CD14-positive monocyte (primary cell): ENCODE measurements around the gene CWH43. TPM values are rescaled to one million over a fixed set of nuclear protein-coding genes. Genes with fewer than 3 reads are reported as not detected.
"Not testable (repeated sequence)": the region's sequence is repeated elsewhere in the genome, so short reads cannot be mapped to it uniquely, and the experiment has no call there.

Experiments used
- DNase-seq, 3 donors: peaks; one replicate each; pipeline ENCODE4 v3.0.0-alpha.2; 2011 to 2022
- H2AFZ ChIP-seq: 2 replicates; pipeline ENCODE4 v1.6.0; 2012; ENCODE audit warnings: mild to moderate bottlenecking, low read depth, low read length, inconsistent platforms; ENCODE audit not compliant: insufficient read depth, poor library complexity, severe bottlenecking
- H3K27ac ChIP-seq, 2 donors: 1 replicate in 1 of 2; 2 replicates in 1 of 2; pipeline ENCODE4 v1.5.1; 2012 to 2013; ENCODE audit warnings: low read length in 2 of 2, control low read depth in 1 of 2, inconsistent platforms in 1 of 2, low read depth in 1 of 2, mild to moderate bottlenecking in 1 of 2
- H3K27me3 ChIP-seq, 2 donors: one replicate each; pipeline versions ENCODE4 v1.6.0 to v1.6.1; 2011 to 2013; ENCODE audit warnings: low read length in 2 of 2; ENCODE audit not compliant: control insufficient read depth in 2 of 2, insufficient read depth in 2 of 2
- H3K36me3 ChIP-seq, 2 donors: replicated peaks in 1 of 2; 1 replicate in 1 of 2; 2 replicates in 1 of 2; pipeline versions ENCODE4 v1.5.1 to v1.6.1; 2012 to 2013; ENCODE audit warnings: low read length in 2 of 2, control low read depth in 1 of 2, inconsistent platforms in 1 of 2, mild to moderate bottlenecking in 1 of 2; ENCODE audit not compliant: insufficient read depth in 2 of 2, control insufficient read depth in 1 of 2
- H3K4me1 ChIP-seq, 2 donors: 1 replicate in 1 of 2; 2 replicates in 1 of 2; pipeline versions ENCODE4 v1.5.1 to v1.6.1; 2012 to 2013; ENCODE audit warnings: low read length in 2 of 2, control low read depth in 1 of 2, inconsistent platforms in 1 of 2, mild to moderate bottlenecking in 1 of 2, moderate library complexity in 1 of 2; ENCODE audit not compliant: insufficient read depth in 2 of 2, control insufficient read depth in 1 of 2
- H3K4me2 ChIP-seq: replicated peaks from 2 replicates; pipeline ENCODE3; 2012; ENCODE audit warnings: low read length, moderate library complexity, mild to moderate bottlenecking; ENCODE audit not compliant: poor library complexity, severe bottlenecking; ENCODE audit errors: extremely low read depth
- H3K4me3 ChIP-seq, 3 experiments: fragments of 200-600 bp in 1 of 3; sonication (generic) in 1 of 3; replicated peaks in 1 of 3; 1 replicate in 2 of 3; 2 replicates in 1 of 3; pipeline ENCODE4 v1.5.1; 2011 to 2013; ENCODE audit warnings: low read length in 3 of 3, mild to moderate bottlenecking in 3 of 3, control low read depth in 2 of 3, low read depth in 2 of 3, inconsistent platforms in 1 of 3, moderate library complexity in 1 of 3
- H3K79me2 ChIP-seq: 2 replicates; pipeline ENCODE4 v1.6.0; 2012; ENCODE audit warnings: mild to moderate bottlenecking, control low read depth, inconsistent platforms, low read length, moderate library complexity; ENCODE audit not compliant: insufficient read depth
- H3K9ac ChIP-seq: 2 replicates; pipeline ENCODE4 v1.6.0; 2017; ENCODE audit warnings: low read length, mild to moderate bottlenecking; ENCODE audit not compliant: insufficient read depth, poor library complexity, severe bottlenecking
- H3K9me3 ChIP-seq, 2 donors: replicated peaks in 1 of 2; 1 replicate in 1 of 2; 2 replicates in 1 of 2; pipeline versions ENCODE4 v1.5.1 to v1.6.1; 2012 to 2013; ENCODE audit warnings: low read length in 2 of 2, control low read depth in 1 of 2; ENCODE audit not compliant: control insufficient read depth in 1 of 2, insufficient read depth in 1 of 2
- H4K20me1 ChIP-seq: 2 replicates; pipeline ENCODE4 v1.6.0; 2012; ENCODE audit warnings: mild to moderate bottlenecking, low read length, control low read depth, moderate library complexity; ENCODE audit not compliant: insufficient read depth
- H3K27ac Mint-ChIP-seq, 7 donors: one replicate each; pipeline ENCODE4 v1.8.0; 2020; ENCODE audit warnings: mild to moderate bottlenecking in 7 of 7, mixed read lengths in 7 of 7, moderate library complexity in 6 of 7, inconsistent platforms in 2 of 7
- H3K27me3 Mint-ChIP-seq, 3 donors: one replicate each; pipeline ENCODE4 v1.8.0; 2021 to 2022; ENCODE audit warnings: low read depth in 3 of 3, mild to moderate bottlenecking in 3 of 3, mixed read lengths in 3 of 3, moderate library complexity in 3 of 3, inconsistent platforms in 1 of 3
- H3K36me3 Mint-ChIP-seq, 2 donors: one replicate each; pipeline ENCODE4 v1.8.0; 2020; ENCODE audit warnings: mixed read lengths in 2 of 2, inconsistent platforms in 1 of 2, mild to moderate bottlenecking in 1 of 2
- H3K4me1 Mint-ChIP-seq: one replicate; pipeline ENCODE4 v1.8.0; 2020; ENCODE audit warnings: mild to moderate bottlenecking, mixed read lengths
- H3K4me3 Mint-ChIP-seq, 2 donors: one replicate each; pipeline ENCODE4 v1.8.0; 2020; ENCODE audit warnings: mild to moderate bottlenecking in 2 of 2, mixed read lengths in 2 of 2, moderate library complexity in 1 of 2
- H3K9me3 Mint-ChIP-seq, 7 donors: one replicate each; pipeline ENCODE4 v1.8.0; 2020 to 2022; ENCODE audit warnings: mixed read lengths in 7 of 7, mild to moderate bottlenecking in 6 of 7, moderate library complexity in 6 of 7, inconsistent platforms in 2 of 7
- CTCF ChIP-seq: fragments of 200-600 bp; IDR thresholded peaks from one replicate; pipeline ENCODE4 v1.8.0; 2022; ENCODE audit warnings: antibody characterized with exemption, mild to moderate bottlenecking
- WGBS: methylation state at CpG from one replicate; pipeline ENCODE4 v1.1.5; 2013; ENCODE audit warnings: missing lambda C conversion rate; ENCODE audit not compliant: insufficient coverage; 5-methylcytosine and 5-hydroxymethylcytosine counted together
- intact Hi-C, 2 donors: fragments of 100-400 bp; cut with micrococcal nuclease; formaldehyde crosslinking; loops; one replicate each; pipeline versions ENCODE4 v1.15.0 to v1.15.1; 2023
- polyA plus RNA-seq, 3 donors: library from polyadenylated mRNA; depleted of rRNA in 1 of 3; unstranded in 2 of 3; stranded (reverse) in 1 of 3; fragments of 300-500 nt in 2 of 3; fragments of >200 nt in 1 of 3; fragmentation: Illumina TruSeq in 2 of 3; gene quantifications; 1 replicate in 2 of 3; 2 replicates in 1 of 3; pipeline ENCODE4 v1.2.3, GENCODE V29; 2012 to 2021

The CWH43 gene
- polyA plus RNA-seq, 3 donors = not detected

GRCh38 chr4:48979914-48980579 lies 6.0 kb upstream of the CWH43 start:
- H3K36me3 ChIP-seq = no peaks in the 10 kb centered on the region
- H3K9ac ChIP-seq = no peak overlapping the region
- H3K4me1 Mint-ChIP-seq = no peaks in the 10 kb centered on the region
- TF ChIP-seq CTCF = no peak
- H3K27me3 ChIP-seq = peaks cover 2 to 6% of the 10 kb centered on the region in 2 donors
- DNase-seq = no peak
- no peak overlapping the region for H2AFZ ChIP-seq
- no peak overlapping the region for H3K4me2 ChIP-seq
- H3K27ac Mint-ChIP-seq = no peak overlapping the region
- no peak overlapping the region for H3K27ac ChIP-seq
- H3K79me2 ChIP-seq = no peaks in the 10 kb centered on the region
- no peaks in the 10 kb centered on the region for H3K36me3 Mint-ChIP-seq
- H4K20me1 ChIP-seq = no peaks in the 10 kb centered on the region
- intact Hi-C loops = no loop called here
- no peak overlapping the region for H3K4me3 ChIP-seq
- H3K4me1 ChIP-seq = no peaks in the 10 kb centered on the region
- H3K27me3 Mint-ChIP-seq = peaks cover 5 to 20% (median 9%) of the 10 kb centered on the region in 3 donors
- no peaks in the 10 kb centered on the region for H3K9me3 ChIP-seq
- no peak overlapping the region for H3K4me3 Mint-ChIP-seq
- H3K9me3 Mint-ChIP-seq = peaks cover 0 to 24% (median 4%) of the 10 kb centered on the region in 7 donors
- no CpG with 5 or more reads among the region's 6 CpGs for WGBS

DNA sequence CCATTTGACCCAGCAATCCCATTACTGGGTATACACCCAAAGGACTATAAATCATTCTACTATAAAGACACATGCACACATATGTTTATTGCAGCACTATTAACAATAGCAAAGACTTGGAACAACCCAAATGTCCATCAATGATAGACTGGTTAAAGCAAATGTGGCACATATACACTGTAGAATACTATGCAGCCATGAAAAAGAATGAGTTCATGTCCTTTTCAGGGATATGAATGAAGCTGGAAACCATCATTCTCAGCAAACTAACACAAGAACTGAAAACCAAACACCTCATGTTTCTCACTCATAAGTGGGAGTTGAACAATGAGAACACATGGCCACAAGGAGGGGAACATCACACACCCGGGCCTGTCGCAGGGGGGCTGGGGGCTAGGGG lies 2.1 kb upstream of the CWH43 start:
- H3K9ac ChIP-seq, DNase-seq, H3K9me3 ChIP-seq, H3K79me2 ChIP-seq, H3K27ac ChIP-seq, H3K36me3 Mint-ChIP-seq, H3K4me2 ChIP-seq, H3K4me1 ChIP-seq, H3K4me1 Mint-ChIP-seq, H3K36me3 ChIP-seq, H3K27ac Mint-ChIP-seq, H3K4me3 ChIP-seq, intact Hi-C loops, H4K20me1 ChIP-seq, H3K4me3 Mint-ChIP-seq, H2AFZ ChIP-seq: not testable (repeated sequence)
- Mint-ChIP-seq H3K27me3 (peaks cover 28 to 51% (median 39%) of the 10 kb centered on the region in 3 donors), H3K9me3 (peaks cover 1 to 27% (median 6%) of the 10 kb centered on the region in 7 donors)
- no CpG with 5 or more reads among the region's 2 CpGs for whole genome bisulfite sequencing
- peaks cover 8 to 35% of the 10 kb centered on the region in 2 donors for H3K27me3 ChIP-seq
